Activated T-helper 1 cell treated with anti-CD3 and anti-CD28 coated beads, Interleukin-2, amount 50 U/mL, for 16 hours (primary cell): ENCODE measurements around the gene GAB2.

ENCODE experiments used
- DNase-seq, 2 donors: peaks; one replicate each; pipeline ENCODE4 v3.0.0-alpha.2; 2020; ENCODE audit warnings: low read depth in 1 of 2, low spot score in 1 of 2

The GAB2 gene

GRCh38 chr11:78166855-78167469, 250.7 kb downstream of the GAB2 start:
- no peak for DNase-seq
